Cerebellar nuclear complex (tissue), 1 donor: ENCODE measurements around the gene ZNF814.
"Not testable (repeated sequence)": the region's sequence is repeated elsewhere in the genome, so short reads cannot be mapped to it uniquely, and the experiment has no call there.

Experiments
- DNase-seq, 2 experiments: peaks; one replicate each; lab custom pipeline; 2025; lab: John Stamatoyannopoulos, UW

The ZNF814 gene

DNA sequence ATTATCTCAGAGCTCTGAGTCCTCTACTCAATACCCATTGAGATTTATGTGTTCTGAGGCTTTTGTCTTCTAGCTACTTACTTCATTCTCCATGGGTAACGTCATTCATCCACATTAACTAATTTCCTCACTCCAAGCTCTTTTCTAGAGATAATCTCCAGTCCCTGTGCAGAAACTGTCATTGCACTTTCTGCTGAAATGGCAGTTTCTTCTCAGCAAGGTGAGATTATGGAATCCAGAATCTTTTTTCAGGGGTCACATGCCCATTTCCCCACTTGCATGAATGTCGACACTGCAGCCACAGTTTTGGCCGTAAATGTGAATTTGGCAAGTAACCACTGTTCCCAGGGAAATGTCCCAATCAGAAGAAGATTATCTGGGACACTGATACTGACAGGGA lies 26.5 kb downstream of the ZNF814 start:
- DNase-seq: not testable (repeated sequence)

DNA sequence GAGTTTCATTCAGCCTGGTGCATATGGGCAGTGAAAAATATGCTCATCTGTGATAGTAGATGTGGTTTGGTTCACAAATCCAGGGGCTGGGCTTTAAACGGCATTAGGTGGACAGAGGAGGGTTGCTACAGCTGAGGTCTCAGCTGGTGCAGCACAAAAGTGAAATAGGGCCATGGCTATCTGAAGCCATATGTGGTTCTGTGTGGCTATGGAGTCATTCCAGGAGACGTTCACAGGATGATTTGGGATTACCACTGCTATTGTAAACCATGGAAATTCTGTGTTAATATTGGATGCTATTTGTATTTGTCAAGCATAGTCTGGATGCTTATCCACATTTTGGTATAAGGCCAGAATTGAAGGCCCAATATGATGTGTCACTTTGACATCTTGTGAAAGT lies 34.7 kb downstream of the ZNF814 start:
- not testable (repeated sequence) for DNase-seq

DNA sequence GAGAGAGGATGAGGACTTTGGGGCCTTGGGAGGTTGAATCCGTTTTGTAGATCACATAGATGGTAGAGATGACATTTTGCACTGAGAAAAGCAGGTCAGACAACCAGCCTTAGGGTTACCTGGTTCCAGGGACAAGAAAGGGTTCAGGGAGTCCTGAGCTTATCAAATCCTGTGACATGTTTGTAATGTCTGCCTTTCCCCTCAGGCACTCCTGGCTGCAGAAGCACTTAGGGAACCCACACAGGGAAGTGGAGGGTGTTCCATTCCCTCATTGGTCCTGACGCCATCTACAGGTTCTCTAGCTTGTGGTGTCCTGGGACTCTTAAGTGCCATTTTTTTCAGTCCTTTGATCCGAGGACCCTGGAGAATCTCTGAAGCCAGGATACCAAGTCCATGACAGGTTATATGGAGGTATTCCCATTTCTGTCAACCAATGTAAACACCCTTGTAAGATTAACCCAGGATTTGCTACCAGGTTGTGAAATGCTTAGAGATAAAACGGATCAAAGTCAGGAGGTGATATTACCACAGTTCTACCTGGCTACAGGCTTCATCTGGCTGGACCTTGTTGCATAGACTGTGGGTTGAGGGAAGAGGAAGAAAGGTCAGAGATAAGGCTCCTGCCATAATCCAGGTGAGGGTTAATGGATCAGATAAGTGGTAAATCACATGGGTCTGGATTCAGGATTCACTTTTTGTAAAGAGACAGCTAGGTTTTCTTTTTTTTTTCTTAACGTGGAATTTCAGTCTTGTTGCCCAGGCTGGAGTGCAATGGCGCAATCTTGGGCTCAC lies 36.8 kb downstream of the ZNF814 start:
- DNase-seq: not testable (repeated sequence)

- no peak for DNase-seq
These were observed 38.3 kb downstream of the ZNF814 start for GRCh38 chr19:57850553-57851017.

GRCh38 chr19:57849666-57850473 lies 39.0 kb downstream of the ZNF814 start, which contains the start of gene ZNF587:
TSS of gene ZNF587 (plus strand) at chr19:57849859. CDS start at chr19:57850039, 180 bp downstream.
- DNase-seq: peak in 1 of 2 experiments; percentile 48

- not testable (repeated sequence) for DNase-seq
These were observed 39.6 kb downstream of the ZNF814 start for GRCh38 chr19:57849162-57849665.

- not testable (repeated sequence) for DNase-seq
These were observed 41.7 kb downstream of the ZNF814 start for GRCh38 chr19:57847164-57847563.

DNA sequence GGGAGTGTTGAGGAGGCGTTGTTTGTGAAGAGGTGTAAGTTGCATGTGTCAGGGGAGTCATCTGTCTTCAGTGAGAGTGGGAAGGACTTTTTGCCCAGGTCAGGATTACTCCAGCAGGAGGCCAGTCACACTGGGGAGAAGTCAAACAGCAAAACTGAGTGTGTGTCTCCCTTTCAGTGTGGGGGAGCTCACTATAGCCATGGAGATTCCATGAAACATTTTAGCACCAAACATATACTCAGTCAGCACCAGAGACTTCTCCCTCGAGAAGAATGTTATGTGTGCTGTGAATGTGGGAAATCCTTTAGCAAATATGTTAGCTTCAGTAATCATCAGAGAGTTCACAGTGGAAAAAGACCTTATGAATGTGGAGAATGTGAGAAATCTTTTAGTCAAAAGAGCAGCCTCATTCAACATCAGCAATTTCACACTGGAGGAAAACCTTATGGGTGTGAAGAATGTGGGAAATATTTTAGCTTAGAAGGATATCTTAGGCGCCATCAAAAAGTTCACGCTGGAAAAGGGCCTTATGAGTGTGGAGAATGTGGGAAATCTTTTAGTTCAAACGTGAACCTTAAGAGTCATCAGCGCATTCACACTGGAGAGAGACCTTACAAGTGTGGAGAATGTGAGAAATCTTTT lies 47.6 kb downstream of the ZNF814 start:
- no peak for DNase-seq

GRCh38 chr19:57838622-57839191 lies 50.1 kb downstream of the ZNF814 start:
- not testable (repeated sequence) for DNase-seq

- not testable (repeated sequence) for DNase-seq
These were observed 51.8 kb downstream of the ZNF814 start for GRCh38 chr19:57836991-57837390.

GRCh38 chr19:57830071-57830602 lies 58.7 kb downstream of the ZNF814 start, which contains the start of gene ZNF587B:
TSS of gene ZNF587B (plus strand) at chr19:57830299. CDS start at chr19:57830529, 230 bp downstream.
- DNase-seq: peak; percentile 55 to 61

- DNase-seq: no peak
These were observed 59.5 kb downstream of the ZNF814 start for GRCh38 chr19:57829316-57829715.

- DNase-seq: no peak
These were observed 63.3 kb downstream of the ZNF814 start for GRCh38 chr19:57825511-57825910.

- DNase-seq: not testable (repeated sequence)
These were observed 65.2 kb downstream of the ZNF814 start for GRCh38 chr19:57823608-57824007.

DNA sequence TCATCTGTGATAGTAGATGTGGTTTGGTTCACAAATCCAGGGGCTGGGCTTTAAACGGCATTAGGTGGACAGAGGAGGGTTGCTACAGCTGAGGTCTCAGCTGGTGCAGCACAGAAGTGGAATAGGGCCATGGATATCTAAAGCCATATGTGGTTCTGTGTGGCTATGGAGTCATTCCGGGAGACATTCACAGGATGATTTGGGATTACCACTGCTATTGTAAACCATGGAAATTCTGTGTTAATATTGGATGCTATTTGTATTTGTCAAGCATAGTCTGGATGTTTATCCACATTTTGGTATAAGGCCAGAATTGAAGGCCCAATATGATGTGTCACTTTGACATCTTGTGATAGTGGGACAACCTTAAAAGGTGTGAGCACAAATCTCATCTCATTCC lies 65.7 kb downstream of the ZNF814 start:
- not testable (repeated sequence) for DNase-seq

GRCh38 chr19:57821501-57821900 lies 67.3 kb downstream of the ZNF814 start:
- DNase-seq: not testable (repeated sequence)

GRCh38 chr19:57821095-57821494 lies 67.7 kb downstream of the ZNF814 start:
- DNase-seq: not testable (repeated sequence)

GRCh38 chr19:57820599-57820998 lies 68.2 kb downstream of the ZNF814 start:
- no peak for DNase-seq

DNA sequence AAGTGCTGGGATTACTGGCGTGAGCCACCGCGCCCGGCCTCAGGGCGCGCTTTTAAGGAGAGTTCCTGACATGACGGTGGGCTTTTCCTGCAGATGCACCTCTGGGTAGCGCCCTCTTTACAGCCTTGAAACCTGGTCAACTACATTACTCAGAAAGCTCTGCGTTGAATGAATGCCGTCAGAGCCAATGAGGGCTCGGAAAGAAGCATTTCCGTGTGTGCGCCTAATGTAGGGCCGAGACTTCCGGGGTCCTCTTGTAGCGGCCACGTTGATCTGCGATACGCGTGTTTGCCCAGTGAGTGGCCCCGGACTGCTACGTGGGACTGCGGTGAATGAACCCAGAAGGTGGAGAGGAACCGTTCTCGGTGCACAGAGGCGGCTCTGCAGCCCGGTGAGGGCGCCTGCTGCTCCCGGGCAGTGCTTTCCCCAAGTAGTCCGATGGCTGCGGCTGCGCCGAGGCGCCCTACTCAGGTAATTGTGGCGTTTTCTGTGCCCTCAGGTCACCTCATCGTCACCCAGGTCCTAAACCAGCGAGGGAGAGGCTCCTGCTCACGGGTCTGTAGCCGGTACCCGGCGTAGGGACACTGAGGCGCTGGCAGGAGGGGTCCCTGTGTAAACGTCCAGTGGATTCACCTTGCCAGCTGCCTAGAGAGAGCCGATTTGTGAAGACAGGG lies 69.2 kb downstream of the ZNF814 start:
- peak; percentile 43 to 69 for DNase-seq

DNA sequence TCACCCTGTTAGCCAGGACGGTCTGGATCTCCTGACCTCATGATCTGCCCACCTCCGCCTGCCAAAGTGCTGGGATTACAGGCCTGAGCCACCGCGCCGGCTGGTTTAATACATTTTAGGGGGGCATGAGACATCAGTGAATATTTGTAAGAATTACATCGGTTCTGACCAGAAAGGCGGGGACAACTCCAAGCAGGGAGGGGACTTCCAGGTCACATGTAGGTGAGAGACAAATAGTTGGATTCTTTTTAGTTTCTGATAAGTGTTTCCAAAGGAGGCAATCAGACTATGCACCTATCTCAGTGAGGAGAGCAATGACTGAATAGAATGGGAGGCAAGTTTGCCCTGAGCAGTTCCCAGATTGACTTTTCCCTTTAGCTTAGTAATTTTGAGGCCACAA lies 70.5 kb downstream of the ZNF814 start:
- DNase-seq: no peak

GRCh38 chr19:57817976-57818375 lies 70.9 kb downstream of the ZNF814 start:
- no peak for DNase-seq
